ENCODE measurements around the gene VAV3. TPM values are rescaled to one million over a fixed set of nuclear protein-coding genes. Genes with fewer than 3 reads are reported as not detected.

VAV3 gene
- total and polyA plus RNA-seq, 2 of the 13 experiments (the other 11 are each of a cell fraction or from before 2014, with no cell fraction given) = 15.9 to 29.8 TPM

GRCh38 chr1:107597290-107597689 lies 367.7 kb downstream of the VAV3 start:
- Histone ChIP-seq H3K36me3 (replicated peaks in 1 of 2; ENCODE audit: control insufficient read depth in 1 of 2, insufficient read depth in 2 of 2, low read length in 2 of 2) (0 out of 5 replicates have a peak, but pooled peaks cover 0 to 1% of the 10 kb centered on the region in 2 experiments), H3K4me3 (replicated peaks in 1 of 3; ENCODE audit: insufficient read depth in 1 of 3, low read depth in 2 of 3, low read length in 3 of 3) (no peak overlapping the region), H3K9me3 (ENCODE audit: low read length) (no peaks in the 10 kb centered on the region), H3K4me1 (ENCODE audit: insufficient read depth, low read length) (peaks cover 57% of the 10 kb centered on the region), H2AFZ (ENCODE audit: low read length) (no peak overlapping the region), H3K27ac (ENCODE audit: extremely low read length, insufficient read depth, low read length) (peak overlapping the region; percentile 69), H4K20me1 (ENCODE audit: insufficient read depth, low read length) (no peaks in the 10 kb centered on the region), H3K79me2 (ENCODE audit: insufficient read depth, low read length) (no peaks in the 10 kb centered on the region), H3K9ac (ENCODE audit: insufficient read depth, low read depth, low read length) (no peak overlapping the region), H3K27me3 (ENCODE audit: control insufficient read depth in 1 of 2, insufficient read depth in 2 of 2, low read length in 2 of 2) (no peaks in the 10 kb centered on the region), H3K4me2 (ENCODE audit: low read depth, low read length) (peak overlapping the region; percentile 18; the same call in 1 of the 2 replicates)
- ChIA-PET CTCF (ENCODE audit: low intra/inter-chr PET ratio, low total read pairs) (no interaction called here), POLR2A (interaction anchor here (1.1 to 1.6 kb wide), 4 partner anchors 71 to 86 kb away, joined by 3 to 8 read pairs (median 4); no protein-coding TSS in a partner anchor)
- peak; percentile 86 for FAIRE-seq
- BruUV-seq (replicated peaks) = no TSS peak
- intact Hi-C loops (cut with micrococcal nuclease; ENCODE audit: unreplicated experiment) = loop anchor here (2.0 to 5.0 kb wide), 3 partner anchors 70 to 150 kb away; no protein-coding TSS in a partner anchor
- in situ Hi-C loops (cut with HindIII; ENCODE audit: extremely low pct_ligation_motif_present, low pct_unique_long_range_greater_than_20kb) = loop anchor here (5.0 kb wide), 1 partner anchor 90 kb away; no protein-coding TSS in a partner anchor
- peak; percentile 91 for DNase-seq (ENCODE audit: low spot score)
- ATAC-seq = peak; percentile 96
- TF ChIP-seq FOXJ3 (CRISPR knock-in tag; IDR thresholded peaks at IDR 0.05; ENCODE audit: borderline replicate concordance) = peak; percentile 87
- no peak for TF ChIP-seq GABPA (IDR thresholded peaks at IDR 0.05; ENCODE audit: low read depth, low read length)
- TF ChIP-seq GABPA (CRISPR knock-in tag; IDR thresholded peaks at IDR 0.05; ENCODE audit: low read depth) = 0 out of 2 replicates have a peak, but pooled peaks have one; percentile 16
- TF ChIP-seq SIN3B (IDR thresholded peaks at IDR 0.05; ENCODE audit: low read length) = no peak
- TF ChIP-seq ZNF558 (CRISPR knock-in tag; IDR thresholded peaks at IDR 0.05; ENCODE audit: borderline replicate concordance) = no peak
- peak; percentile 78 for TF ChIP-seq HNF1A (IDR thresholded peaks at IDR 0.05; ENCODE audit: low read depth)
- TF ChIP-seq HNF1A (CRISPR knock-in tag; IDR thresholded peaks at IDR 0.05; ENCODE audit: borderline replicate concordance) = 0 out of 2 replicates have a peak, but pooled peaks have one; percentile 46
- no peak for TF ChIP-seq HNRNPH1 (optimal IDR thresholded peaks at IDR 0.05; ENCODE audit: low read depth, low read length)
- TF ChIP-seq ZNF644 (CRISPR knock-in tag; IDR thresholded peaks at IDR 0.05; ENCODE audit: low read depth) = peak; percentile 65; the same call in 1 of the 2 replicates
- TF ChIP-seq MLX (CRISPR knock-in tag; IDR thresholded peaks at IDR 0.05) = 0 out of 2 replicates have a peak, but pooled peaks have one; percentile 18
- TF ChIP-seq NCOR1 (IDR thresholded peaks at IDR 0.05; ENCODE audit: borderline replicate concordance, low read length) = peak; percentile 99
- no peak for TF ChIP-seq ZNF563 (CRISPR knock-in tag; IDR thresholded peaks at IDR 0.05)
- no peak for TF ChIP-seq GLMP (CRISPR knock-in tag; IDR thresholded peaks at IDR 0.05; ENCODE audit: borderline replicate concordance)
- TF ChIP-seq FOXM1 (CRISPR knock-in tag; IDR thresholded peaks at IDR 0.05) = no peak
- 0 out of 2 replicates have a peak, but pooled peaks have one; percentile 42 for TF ChIP-seq ZNF614 (CRISPR knock-in tag; IDR thresholded peaks at IDR 0.05; ENCODE audit: borderline replicate concordance)
- no peak for TF ChIP-seq SATB2 (CRISPR knock-in tag; IDR thresholded peaks at IDR 0.05)
- peak; percentile 93 for TF ChIP-seq TBL1XR1 (IDR thresholded peaks at IDR 0.05; ENCODE audit: borderline replicate concordance, low read length, partially characterized antibody)
- TF ChIP-seq ZNF317 (CRISPR knock-in tag; IDR thresholded peaks at IDR 0.05) = no peak
- TF ChIP-seq ISL2 (CRISPR knock-in tag; IDR thresholded peaks at IDR 0.05) = peak; percentile 92
- TF ChIP-seq ARID2 (CRISPR knock-in tag; IDR thresholded peaks at IDR 0.05; ENCODE audit: borderline replicate concordance) = no peak
- TF ChIP-seq NFE2L2 (IDR thresholded peaks at IDR 0.05; ENCODE audit: low read length) = no peak
- TF ChIP-seq MIER3 (CRISPR knock-in tag; IDR thresholded peaks at IDR 0.05; ENCODE audit: borderline replicate concordance) = no peak
